K562 (cell line): ENCODE measurements around the gene ARHGEF18. TPM values are rescaled to one million over a fixed set of nuclear protein-coding genes. Genes with fewer than 3 reads are reported as not detected.

Source experiments
- ATAC-seq: fragments of 200-7000 bp; cut with Tn5 transposase; 3 replicates; pipeline ENCODE4 v1.9.1; 2020; ENCODE audit warnings: moderate library complexity
- BruUV-seq: library from RNA; stranded (reverse); fragments of 400-500 nt; replicated peaks from 2 replicates; lab custom pipeline; 2021; lab: Mats Ljungman, UMichigan
- CTCF ChIA-PET: fragments of 300-600 bp; formaldehyde crosslinking; extraction: SDS; loops from one replicate; lab custom pipeline; 2021; ENCODE audit warnings: low intra/inter-chr PET ratio; lab: Yijun Ruan, JAX
- POLR2A ChIA-PET: fragments of 300-600, 350-650 bp; sonication (Branson Sonifier 250); formaldehyde crosslinking; extraction: SDS; loops from one replicate; lab custom pipeline; 2021; ENCODE audit warnings: antibody characterized with exemption, inconsistent platforms; lab: Yijun Ruan, JAX
- DNase-seq, 4 experiments: peaks; one replicate each; pipeline versions ENCODE4 v3.0.0 to v3.0.0-alpha.2; 2011 to 2018; ENCODE audit warnings: low spot score in 3 of 4, mixed read lengths in 3 of 4; ENCODE audit errors: extremely low read depth in 1 of 4
- FAIRE-seq: peaks from 2 replicates; lab custom pipeline; 2011; peaks lifted over from hg19 to GRCh38; lab: Jason Lieb, UNC
- H2AFZ ChIP-seq: 2 replicates; pipeline ENCODE4 v1.6.0; 2011; ENCODE audit warnings: low read depth, low read length, control low read depth, inconsistent platforms
- H3K27ac ChIP-seq: fragments of 200-600 bp; 3 replicates; pipeline ENCODE4 v1.8.0; 2011; ENCODE audit warnings: low read depth, mild to moderate bottlenecking, control low read depth, inconsistent platforms, low read length, moderate library complexity, mixed read lengths; ENCODE audit errors: extremely low read depth
- H3K27me3 ChIP-seq, 2 experiments: fragments of 300-600 bp in 1 of 2; 2 replicates in 1 of 2; 3 replicates in 1 of 2; pipeline versions ENCODE4 v1.6.0 to v1.8.0; 2011; ENCODE audit warnings: inconsistent platforms in 2 of 2, low read length in 2 of 2, mild to moderate bottlenecking in 1 of 2, mixed read lengths in 1 of 2, moderate library complexity in 1 of 2; ENCODE audit not compliant: control insufficient read depth in 2 of 2, insufficient read depth in 2 of 2
- H3K36me3 ChIP-seq: fragments of 300-600 bp; 3 replicates; pipeline ENCODE4 v1.8.0; 2011; ENCODE audit warnings: mild to moderate bottlenecking, low read length, inconsistent platforms; ENCODE audit not compliant: control insufficient read depth, insufficient read depth
- H3K4me1 ChIP-seq, 2 experiments: fragments of 200-600 bp in 1 of 2; replicated peaks in 1 of 2; 2 replicates in 1 of 2; 3 replicates in 1 of 2; pipeline versions ENCODE4 v1.5.1 to v1.8.0; 2011; ENCODE audit warnings: inconsistent platforms in 2 of 2, low read length in 2 of 2, mild to moderate bottlenecking in 1 of 2, mixed read lengths in 1 of 2, moderate library complexity in 1 of 2; ENCODE audit not compliant: control insufficient read depth in 2 of 2, insufficient read depth in 2 of 2
- H3K4me2 ChIP-seq: 2 replicates; pipeline ENCODE4 v1.6.1; 2011; ENCODE audit warnings: low read length, control low read depth, inconsistent platforms, mixed read lengths; ENCODE audit not compliant: insufficient read depth
- H3K4me3 ChIP-seq: fragments of 200-600 bp; sonication (generic), shearing (Covaris generic); 2 replicates; pipeline ENCODE4 v1.5.1; 2016; ENCODE audit warnings: control low read depth, inconsistent platforms
- H3K79me2 ChIP-seq: fragments of 200-600 bp; 3 replicates; pipeline ENCODE4 v1.8.0; 2011; ENCODE audit warnings: low read length, inconsistent platforms; ENCODE audit not compliant: control insufficient read depth, insufficient read depth
- H3K9ac ChIP-seq, 2 experiments: 2 replicates each; pipeline versions ENCODE4 v1.6.0 to v1.6.1; 2011; ENCODE audit warnings: low read depth in 2 of 2, low read length in 2 of 2, control low read depth in 1 of 2, inconsistent platforms in 1 of 2, mild to moderate bottlenecking in 1 of 2, mixed read lengths in 1 of 2; ENCODE audit not compliant: insufficient read depth in 1 of 2
- H3K9me1 ChIP-seq: one replicate; pipeline ENCODE4 v1.6.0; 2011; ENCODE audit warnings: inconsistent platforms, mild to moderate bottlenecking, low read length, moderate library complexity; ENCODE audit not compliant: control insufficient read depth, insufficient read depth
- H3K9me3 ChIP-seq: replicated peaks from 2 replicates; pipeline ENCODE4 v1.5.1; 2011; ENCODE audit warnings: low read depth, low read length, inconsistent platforms; ENCODE audit not compliant: control insufficient read depth, insufficient read depth
- H4K20me1 ChIP-seq: replicated peaks from 2 replicates; pipeline ENCODE4 v1.6.1; 2011; ENCODE audit warnings: low read length, inconsistent platforms, mixed read lengths; ENCODE audit not compliant: control insufficient read depth, insufficient read depth
- SUPT5H ChIP-seq: fragments of 450-650 bp; IDR thresholded peaks from 2 replicates; pipeline ENCODE4 v1.6.1; 2016
- ZBTB40 ChIP-seq, 2 experiments: fragments of 450-650 bp in 1 of 2; sonication (generic) in 1 of 2; formaldehyde crosslinking in 1 of 2; IDR thresholded peaks; 2 replicates each; pipeline versions ENCODE4 v1.7.1 to v1.9.0; 2016 to 2022; ENCODE audit warnings: inconsistent platforms in 1 of 2, mild to moderate bottlenecking in 1 of 2, missing genetic modification reagents in 1 of 2
- ZNF717 ChIP-seq: fragments of 250-450 bp; sonication (Bioruptor Pico); IDR thresholded peaks from 2 replicates; pipeline ENCODE4 v1.5.0; 2021
- WGBS: fragments of 100-300 bp; shearing (Covaris generic); methylation state at CpG from one replicate; pipeline ENCODE4 v1.1.6; 2016; ENCODE audit warnings: low coverage, mixed read lengths; ENCODE audit not compliant: insufficient coverage; ENCODE audit errors: missing lambda C conversion rate; 5-methylcytosine and 5-hydroxymethylcytosine counted together
- in situ Hi-C: fragments of 300-500 bp; cut with MboI; formaldehyde crosslinking; loops from 4 replicates; pipeline ENCODE4 v1.15.0; 2018; ENCODE audit warnings: inconsistent platforms, mixed read lengths
- intact Hi-C: fragments of 100-400 bp; cut with micrococcal nuclease; formaldehyde crosslinking; loops from 2 replicates; pipeline ENCODE4 v1.14.2; 2022
- polyA plus RNA-seq, 8 experiments: library from polyadenylated mRNA; depleted of rRNA in 4 of 8; stranded (reverse) in 5 of 8; unstranded in 3 of 8; fragments of >200 nt; fragmentation: Nextera tagmentation in 2 of 8; fragmentation: Illumina TruSeq in 1 of 8; extraction: Ambion mirVana in 2 of 8; extraction: Trizol in 1 of 8; gene quantifications; 2 replicates each; pipeline versions ENCODE4 v1.2.1 to v1.2.3, GENCODE V29; 2011 to 2014; ENCODE audit warnings: inconsistent platforms in 1 of 8, missing spikeins in 1 of 8
- total RNA-seq, 7 experiments: library from RNA; depleted of rRNA in 6 of 7; stranded (reverse); fragments of >200 nt in 6 of 7; fragmentation: Illumina TruSeq in 2 of 7; extraction: Trizol in 2 of 7; gene quantifications; 2 replicates each; pipeline versions ENCODE4 v1.2.1 to v1.2.3, GENCODE V29; 2011 to 2021; ENCODE audit warnings: low replicate concordance in 1 of 7

Gene ARHGEF18
- total and polyA plus RNA-seq, 9 of the 15 experiments (the other 6 are each of a cell fraction or from before 2014, with no cell fraction given), result 0.04 to 16.5 (median 4.5) TPM

GRCh38 chr19:7342143-7342542 lies 6.6 kb upstream of the ARHGEF18 start:
- no peak for TF ChIP-seq ZNF717 (CRISPR knock-in tag)
- TF ChIP-seq ZBTB40 (IDR thresholded peaks at IDR 0.05), result peak; percentile 38; the same call in 1 of the 2 replicates
- TF ChIP-seq ZBTB40 (CRISPR knock-in tag; IDR thresholded peaks at IDR 0.05), result no peak
- no peak for TF ChIP-seq SUPT5H
- H4K20me1 ChIP-seq, result no peaks in the 10 kb centered on the region
- H3K9ac ChIP-seq, result no peak overlapping the region
- no peaks in the 10 kb centered on the region for H3K9me1 ChIP-seq
- ChIA-PET CTCF (interaction anchor here (3.5 kb wide), 1 partner anchor 193 kb away, joined by 29 read pairs; no protein-coding TSS in a partner anchor), POLR2A (interaction anchor here (0.6 kb wide), 1 partner anchor 269 kb away, joined by 3 read pairs; no protein-coding TSS in a partner anchor)
- 0% methylated on average over 5 of the region's 5 CpGs for WGBS
- no peaks in the 10 kb centered on the region for H3K36me3 ChIP-seq
- FAIRE-seq (no peak), ATAC-seq (no peak), DNase-seq (no peak)
- no peaks in the 10 kb centered on the region for H3K9me3 ChIP-seq
- no peaks in the 10 kb centered on the region for H3K79me2 ChIP-seq
- in situ Hi-C loops, result no loop called here
- H2AFZ ChIP-seq, result no peak overlapping the region
- H3K4me1 ChIP-seq, result no peaks in the 10 kb centered on the region
- no peak overlapping the region for H3K27ac ChIP-seq
- H3K4me2 ChIP-seq, result no peak overlapping the region
- BruUV-seq, result no TSS peak
- peaks cover 11 to 46% of the 10 kb centered on the region in 2 experiments; a peak in 3 of 5 replicates for H3K27me3 ChIP-seq
- no peak overlapping the region for H3K4me3 ChIP-seq
- intact Hi-C loops, result no loop called here
